ENCODE results near the gene GNG13.

The GNG13 gene

GRCh38 chr16:815861-816260 is 15.3 kb upstream of the GNG13 start:
- DNase-seq (ENCODE audit: insufficient read length, low spot score) (no peak), FAIRE-seq (no peak)

GRCh38 chr16:814974-815373 is 14.4 kb upstream of the GNG13 start:
- DNase-seq (ENCODE audit: insufficient read length, low spot score), result peak; percentile 45
- no peak for FAIRE-seq

GRCh38 chr16:813916-814412 is 13.4 kb upstream of the GNG13 start:
- DNase-seq (ENCODE audit: insufficient read length, low spot score) (no peak), FAIRE-seq (no peak)

- peak; percentile 69 for DNase-seq (ENCODE audit: insufficient read length, low spot score)
- FAIRE-seq, result peak; percentile 38
Measured at GRCh38 chr16:813204-813915, 12.8 kb upstream of the GNG13 start.

- FAIRE-seq (no peak), DNase-seq (ENCODE audit: insufficient read length, low spot score) (no peak)
Measured at GRCh38 chr16:808085-808386, 7.5 kb upstream of the GNG13 start.

- DNase-seq (ENCODE audit: insufficient read length, low spot score), result peak; percentile 95
- FAIRE-seq, result peak; percentile 98
Measured at GRCh38 chr16:807347-808084, 7.0 kb upstream of the GNG13 start.

GRCh38 chr16:805474-805873 is 4.9 kb upstream of the GNG13 start:
- DNase-seq (ENCODE audit: insufficient read length, low spot score), result no peak
- no peak for FAIRE-seq

GRCh38 chr16:804193-805048 is 3.9 kb upstream of the GNG13 start:
- DNase-seq (ENCODE audit: insufficient read length, low spot score), result no peak
- no peak for FAIRE-seq

- no peak for DNase-seq (ENCODE audit: insufficient read length, low spot score)
- FAIRE-seq, result no peak
Measured at GRCh38 chr16:803754-804080, 3.2 kb upstream of the GNG13 start.

- no peak for FAIRE-seq
Measured at GRCh38 chr16:802914-803753, 2.6 kb upstream of the GNG13 start.

GRCh38 chr16:802461-802860 is 1.9 kb upstream of the GNG13 start:
- no peak for DNase-seq (ENCODE audit: insufficient read length, low spot score)
- peak; percentile 72 for FAIRE-seq

More at GRCh38 chr16:802914-803753, 2.6 kb upstream of the GNG13 start:
- DNase-seq (ENCODE audit: insufficient read length, low spot score), result no peak

- DNase-seq (ENCODE audit: insufficient read length, low spot score), result no peak
- FAIRE-seq, result no peak
Measured at GRCh38 chr16:801584-802363, 1.2 kb upstream of the GNG13 start.

GRCh38 chr16:800834-801511 is 439 bp upstream of the GNG13 start:
- no peak for DNase-seq (ENCODE audit: insufficient read length, low spot score)

GRCh38 chr16:799111-799947 is 1.2 kb downstream of the GNG13 start:
- FAIRE-seq, result no peak
- DNase-seq (ENCODE audit: insufficient read length, low spot score), result no peak

More at GRCh38 chr16:800834-801511, 439 bp upstream of the GNG13 start:
- FAIRE-seq, result no peak

- FAIRE-seq, result no peak
- no peak for DNase-seq (ENCODE audit: insufficient read length, low spot score)
Measured at GRCh38 chr16:798666-799065, 1.9 kb downstream of the GNG13 start.

- no peak for FAIRE-seq
- no peak for DNase-seq (ENCODE audit: insufficient read length, low spot score)
Measured at GRCh38 chr16:797686-798085, 2.8 kb downstream of the GNG13 start.

- DNase-seq (ENCODE audit: insufficient read length, low spot score), result no peak
- FAIRE-seq, result no peak
Measured at GRCh38 chr16:797120-797420, 3.5 kb downstream of the GNG13 start.

- DNase-seq (ENCODE audit: insufficient read length, low spot score) (no peak), FAIRE-seq (no peak)
Measured at GRCh38 chr16:796296-797119, 4.0 kb downstream of the GNG13 start.
